A673 (cell line): ENCODE results near the gene KLF12. TPM values are rescaled to one million over a fixed set of nuclear protein-coding genes. Genes with fewer than 3 reads are reported as not detected.

Source experiments
- BruUV-seq: library from RNA; stranded (reverse); fragments of 400-500 nt; replicated peaks from 2 replicates; lab custom pipeline; 2021; lab: Mats Ljungman, UMichigan
- CTCF ChIA-PET: fragments of 300-600 bp; sonication (Branson Sonifier 250); formaldehyde crosslinking; loops from one replicate; lab custom pipeline; 2022; ENCODE audit warnings: antibody characterized with exemption; lab: Charles Lee
- POLR2A ChIA-PET: fragments of 300-600 bp; sonication (Branson Sonifier 250); formaldehyde crosslinking; loops from one replicate; lab custom pipeline; 2022; ENCODE audit warnings: antibody characterized with exemption; ENCODE audit not compliant: low non-redundant PET; lab: Charles Lee
- DNase-seq: peaks from one replicate; pipeline ENCODE4 v3.0.0-alpha.2; 2015; ENCODE audit warnings: low spot score
- H3K27ac ChIP-seq: fragments of 200-600 bp; sonication (generic); 2 replicates; pipeline ENCODE4 v1.5.1; 2016; ENCODE audit warnings: mixed run types, low read depth, mild to moderate bottlenecking, mixed read lengths, antibody characterized with exemption, low read length; ENCODE audit not compliant: poor library complexity, severe bottlenecking
- H3K27me3 ChIP-seq: fragments of 200-600 bp; sonication (generic); replicated peaks from 2 replicates; pipeline ENCODE4 v1.6.1; 2017; ENCODE audit warnings: mixed run types, low read depth, mild to moderate bottlenecking, mixed read lengths, antibody characterized with exemption, low read length; ENCODE audit not compliant: insufficient read depth, poor library complexity
- H3K36me3 ChIP-seq: fragments of 200-600 bp; sonication (generic); 2 replicates; pipeline ENCODE4 v1.6.1; 2016; ENCODE audit warnings: mixed run types, mild to moderate bottlenecking, mixed read lengths, antibody characterized with exemption, low read length; ENCODE audit not compliant: insufficient read depth, poor library complexity, severe bottlenecking
- H3K4me1 ChIP-seq: fragments of 200-600 bp; sonication (generic); 2 replicates; pipeline ENCODE4 v1.6.1; 2017; ENCODE audit warnings: mixed run types, mild to moderate bottlenecking, mixed read lengths, antibody characterized with exemption, low read length; ENCODE audit not compliant: insufficient read depth, poor library complexity, severe bottlenecking
- H3K4me3 ChIP-seq: fragments of 200-600 bp; sonication (generic); 2 replicates; pipeline ENCODE4 v1.5.1; 2016; ENCODE audit warnings: low read depth, mixed run types, mild to moderate bottlenecking, mixed read lengths, low read length; ENCODE audit not compliant: poor library complexity, severe bottlenecking
- H3K9me3 ChIP-seq: fragments of 200-600 bp; sonication (generic); 2 replicates; pipeline ENCODE4 v1.6.1; 2016; ENCODE audit warnings: mixed run types, low read depth, mild to moderate bottlenecking, mixed read lengths, antibody characterized with exemption, low read length; ENCODE audit not compliant: poor library complexity, severe bottlenecking
- EZH2 ChIP-seq: fragments of 200-600 bp; sonication (generic); IDR thresholded peaks from 2 replicates; pipeline ENCODE4 v1.6.1; 2017; ENCODE audit warnings: borderline replicate concordance, low read depth, mild to moderate bottlenecking, mixed read lengths, antibody characterized with exemption, low read length; ENCODE audit not compliant: poor library complexity, severe bottlenecking
- intact Hi-C: fragments of 100-400 bp; cut with micrococcal nuclease; formaldehyde crosslinking; loops from one replicate; pipeline ENCODE4 v1.10.0; 2022; ENCODE audit not compliant: unreplicated experiment
- total RNA-seq: library from RNA; stranded (reverse); gene quantifications from 2 replicates; pipeline ENCODE4 v1.2.3, GENCODE V29; 2021
- TF ChIP-seq, protein P1 (sequence below): fragments of 300-800, 200-600 bp; sonication (generic); conservative IDR thresholded peaks from 2 replicates; pipeline ENCODE4 v1.5.1; 2017; ENCODE audit warnings: low read depth, mild to moderate bottlenecking, antibody characterized with exemption, low read length, moderate library complexity, mixed read lengths

KLF12 gene
- total RNA-seq, 1 experiment from 2014 or later = 12.4 TPM

DNA sequence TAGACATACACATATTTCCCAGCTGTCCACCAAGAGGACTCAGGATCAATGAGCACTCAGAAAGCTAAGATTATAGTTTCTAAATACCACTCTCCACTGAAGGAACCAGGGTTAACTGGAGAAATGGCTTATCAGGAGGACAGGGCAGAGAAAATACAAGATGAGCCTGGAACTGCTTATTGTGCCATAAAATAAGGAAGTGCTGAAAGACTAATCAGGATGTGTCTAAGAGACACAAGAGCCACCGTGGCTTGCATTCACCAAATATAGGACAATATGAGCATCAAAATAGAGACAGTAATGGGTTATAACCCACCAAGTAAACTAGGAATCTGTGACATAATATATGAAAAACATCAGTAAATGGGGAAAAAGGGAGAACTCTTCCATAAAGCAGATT, 32.8 kb downstream of the KLF12 start:
- H3K4me1 ChIP-seq = no peaks in the 10 kb centered on the region
- H3K36me3 ChIP-seq = no peaks in the 10 kb centered on the region
- DNase-seq = no peak
- POLR2A ChIA-PET = no interaction called here
- H3K27ac ChIP-seq = no peak overlapping the region
- intact Hi-C loops = no loop called here
- H3K9me3 ChIP-seq = peaks cover 5% of the 10 kb centered on the region
- H3K4me3 ChIP-seq = no peak overlapping the region
- CTCF ChIA-PET = no interaction called here
- TF ChIP-seq, protein P1, sequence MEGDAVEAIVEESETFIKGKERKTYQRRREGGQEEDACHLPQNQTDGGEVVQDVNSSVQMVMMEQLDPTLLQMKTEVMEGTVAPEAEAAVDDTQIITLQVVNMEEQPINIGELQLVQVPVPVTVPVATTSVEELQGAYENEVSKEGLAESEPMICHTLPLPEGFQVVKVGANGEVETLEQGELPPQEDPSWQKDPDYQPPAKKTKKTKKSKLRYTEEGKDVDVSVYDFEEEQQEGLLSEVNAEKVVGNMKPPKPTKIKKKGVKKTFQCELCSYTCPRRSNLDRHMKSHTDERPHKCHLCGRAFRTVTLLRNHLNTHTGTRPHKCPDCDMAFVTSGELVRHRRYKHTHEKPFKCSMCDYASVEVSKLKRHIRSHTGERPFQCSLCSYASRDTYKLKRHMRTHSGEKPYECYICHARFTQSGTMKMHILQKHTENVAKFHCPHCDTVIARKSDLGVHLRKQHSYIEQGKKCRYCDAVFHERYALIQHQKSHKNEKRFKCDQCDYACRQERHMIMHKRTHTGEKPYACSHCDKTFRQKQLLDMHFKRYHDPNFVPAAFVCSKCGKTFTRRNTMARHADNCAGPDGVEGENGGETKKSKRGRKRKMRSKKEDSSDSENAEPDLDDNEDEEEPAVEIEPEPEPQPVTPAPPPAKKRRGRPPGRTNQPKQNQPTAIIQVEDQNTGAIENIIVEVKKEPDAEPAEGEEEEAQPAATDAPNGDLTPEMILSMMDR = no peak
- TF ChIP-seq EZH2 = no peak
- H3K27me3 ChIP-seq = no peaks in the 10 kb centered on the region
- BruUV-seq = no TSS peak

DNA sequence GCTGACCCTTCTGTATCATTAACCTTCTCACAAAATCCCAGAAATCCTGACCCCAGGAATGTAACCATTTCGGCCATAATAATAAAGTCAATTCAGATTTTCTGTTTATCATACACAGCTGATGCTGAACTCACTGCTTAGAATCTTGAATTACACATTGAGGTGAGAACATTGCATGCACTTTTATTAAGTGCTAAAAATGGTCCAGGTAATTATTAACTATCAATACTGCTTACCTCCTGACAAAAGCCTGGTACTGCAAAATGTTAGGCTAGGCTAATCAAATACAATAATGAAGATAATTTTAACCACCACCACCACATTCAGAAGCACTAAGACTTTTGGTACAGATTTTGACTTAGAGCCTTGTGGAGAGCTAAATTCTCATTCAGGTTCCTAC, 36.1 kb downstream of the KLF12 start:
- ChIA-PET POLR2A (no interaction called here), CTCF (no interaction called here)
- Histone ChIP-seq H3K4me1 (no peaks in the 10 kb centered on the region), H3K9me3 (peaks cover 5% of the 10 kb centered on the region), H3K27me3 (no peaks in the 10 kb centered on the region), H3K36me3 (no peaks in the 10 kb centered on the region), H3K27ac (no peak overlapping the region), H3K4me3 (no peak overlapping the region)
- intact Hi-C loops = no loop called here
- TF ChIP-seq EZH2 = no peak
- TF ChIP-seq, protein P1 = no peak
- DNase-seq = no peak
- no TSS peak for BruUV-seq

DNA sequence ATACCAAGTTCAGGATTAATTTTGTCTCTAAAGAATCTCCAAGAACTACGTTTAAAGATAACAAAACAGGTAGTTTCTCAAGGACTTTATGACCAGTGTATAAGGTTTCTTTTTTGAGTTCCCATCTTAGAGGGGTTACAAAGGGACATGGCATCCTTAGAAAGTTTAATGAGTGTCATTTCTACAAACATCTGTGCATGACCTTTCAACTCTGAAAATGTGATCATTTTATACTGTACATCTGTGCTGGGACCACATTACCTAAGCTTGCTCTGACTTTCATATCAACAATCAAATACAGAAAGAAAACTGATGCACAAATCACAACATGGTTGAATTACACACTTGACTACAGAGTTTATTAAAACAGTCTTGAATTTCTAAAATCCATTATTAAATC, 37.1 kb downstream of the KLF12 start:
- H3K27ac ChIP-seq = no peak overlapping the region
- no TSS peak for BruUV-seq
- DNase-seq = no peak
- TF ChIP-seq, protein P1 = no peak
- no peak for TF ChIP-seq EZH2
- ChIA-PET POLR2A (no interaction called here), CTCF (no interaction called here)
- H3K36me3 ChIP-seq = no peaks in the 10 kb centered on the region
- H3K4me3 ChIP-seq = no peak overlapping the region
- intact Hi-C loops = no loop called here
- H3K9me3 ChIP-seq = peaks cover 5% of the 10 kb centered on the region
- no peaks in the 10 kb centered on the region for H3K4me1 ChIP-seq
- no peaks in the 10 kb centered on the region for H3K27me3 ChIP-seq
